Measurements from ENCODE around the gene PRODH.
"Not testable (repeated sequence)": the region's sequence is repeated elsewhere in the genome, so short reads cannot be mapped to it uniquely, and the experiment has no call there.

Gene PRODH

GRCh38 chr22:18972029-18972428 lies 35.9 kb upstream of the PRODH start:
- DNase-seq; H3K4me3 ChIP-seq (ENCODE audit: control insufficient read depth in 1 of 7, extremely low read depth in 1 of 7, insufficient read depth in 4 of 7, low read depth in 2 of 7, low read length in 6 of 7); H3K27ac ChIP-seq (ENCODE audit: insufficient read depth in 1 of 2, low read depth in 1 of 2, low read length in 2 of 2, poor library complexity in 1 of 2, severe bottlenecking in 2 of 2); H3K4me1 ChIP-seq (ENCODE audit: control extremely low read depth in 1 of 4, control insufficient read depth in 4 of 4, insufficient read depth in 4 of 4, low read length in 3 of 4); POLR2A ChIA-PET; CTCF ChIA-PET; H3K36me3 ChIP-seq (ENCODE audit: control insufficient read depth in 4 of 4, insufficient read depth in 4 of 4, low read length in 3 of 4); H3K9me3 ChIP-seq (ENCODE audit: control extremely low read depth in 1 of 5, control insufficient read depth in 4 of 5, insufficient read depth in 2 of 5, low read depth in 1 of 5, low read length in 4 of 5): not testable (repeated sequence)
- WGBS (ENCODE audit: insufficient coverage) = 100% methylated on average over 1 of the region's 7 CpGs
- peaks cover 0 to 27% (median 3%) of the 10 kb centered on the region in 5 experiments for H3K27me3 ChIP-seq (replicated peaks in 2 of 5; ENCODE audit: control insufficient read depth in 4 of 5, insufficient read depth in 5 of 5, low read length in 4 of 5)

- ChIA-PET CTCF (no interaction called here), POLR2A (no interaction called here)
- Histone ChIP-seq H3K36me3 (ENCODE audit: control insufficient read depth in 4 of 4, insufficient read depth in 4 of 4, low read length in 3 of 4) (no peaks in the 10 kb centered on the region), H3K4me1 (ENCODE audit: control extremely low read depth in 1 of 4, control insufficient read depth in 4 of 4, insufficient read depth in 4 of 4, low read length in 3 of 4) (peaks cover 0 to 8% (median 5%) of the 10 kb centered on the region in 4 experiments), H3K27me3 (replicated peaks in 2 of 5; ENCODE audit: control insufficient read depth in 4 of 5, insufficient read depth in 5 of 5, low read length in 4 of 5) (peaks cover 0 to 27% (median 3%) of the 10 kb centered on the region in 5 experiments), H3K27ac (ENCODE audit: insufficient read depth in 1 of 2, low read depth in 1 of 2, low read length in 2 of 2, poor library complexity in 1 of 2, severe bottlenecking in 2 of 2) (no peak overlapping the region), H3K9me3 (ENCODE audit: control extremely low read depth in 1 of 5, control insufficient read depth in 4 of 5, insufficient read depth in 2 of 5, low read depth in 1 of 5, low read length in 4 of 5) (no peaks in the 10 kb centered on the region), H3K4me3 (ENCODE audit: control insufficient read depth in 1 of 7, extremely low read depth in 1 of 7, insufficient read depth in 4 of 7, low read depth in 2 of 7, low read length in 6 of 7) (no peak overlapping the region)
- no peak for DNase-seq
- WGBS (ENCODE audit: insufficient coverage) = 70% methylated on average over 14 of the region's 19 CpGs
Observed at GRCh38 chr22:18971321-18971751, 35.2 kb upstream of the PRODH start.

- H3K36me3 ChIP-seq (ENCODE audit: control insufficient read depth in 4 of 4, insufficient read depth in 4 of 4, low read length in 3 of 4) = no peaks in the 10 kb centered on the region
- no peak overlapping the region for H3K27ac ChIP-seq (ENCODE audit: insufficient read depth in 1 of 2, low read depth in 1 of 2, low read length in 2 of 2, poor library complexity in 1 of 2, severe bottlenecking in 2 of 2)
- peaks cover 0 to 27% (median 3%) of the 10 kb centered on the region in 5 experiments for H3K27me3 ChIP-seq (replicated peaks in 2 of 5; ENCODE audit: control insufficient read depth in 4 of 5, insufficient read depth in 5 of 5, low read length in 4 of 5)
- WGBS (ENCODE audit: insufficient coverage) = 0% methylated on average over 9 of the region's 28 CpGs
- DNase-seq = peak in 1 of 3 donors; percentile 16
- peak overlapping the region in 6 of 7 experiments; percentile 44 to 78 (median 63) for H3K4me3 ChIP-seq (ENCODE audit: control insufficient read depth in 1 of 7, extremely low read depth in 1 of 7, insufficient read depth in 4 of 7, low read depth in 2 of 7, low read length in 6 of 7)
- H3K4me1 ChIP-seq (ENCODE audit: control extremely low read depth in 1 of 4, control insufficient read depth in 4 of 4, insufficient read depth in 4 of 4, low read length in 3 of 4) = peaks cover 0 to 8% (median 5%) of the 10 kb centered on the region in 4 experiments
- no peaks in the 10 kb centered on the region for H3K9me3 ChIP-seq (ENCODE audit: control extremely low read depth in 1 of 5, control insufficient read depth in 4 of 5, insufficient read depth in 2 of 5, low read depth in 1 of 5, low read length in 4 of 5)
- ChIA-PET POLR2A (no interaction called here), CTCF (no interaction called here)
Observed at GRCh38 chr22:18970948-18971315, 34.8 kb upstream of the PRODH start.

GRCh38 chr22:18970176-18970947 lies 34.3 kb upstream of the PRODH start:
- CTCF ChIA-PET = interaction anchor here (0.6 kb wide), 1 partner anchor 497 kb away, joined by 3 read pairs; no protein-coding TSS in a partner anchor
- under 1% methylated on average over 57 of the region's 94 CpGs for WGBS (ENCODE audit: insufficient coverage)
- POLR2A ChIA-PET = no interaction called here
- no peaks in the 10 kb centered on the region for H3K36me3 ChIP-seq (ENCODE audit: control insufficient read depth in 4 of 4, insufficient read depth in 4 of 4, low read length in 3 of 4)
- peak in 2 of 3 donors; percentile 23 to 46 for DNase-seq
- H3K4me3 ChIP-seq (ENCODE audit: control insufficient read depth in 1 of 7, extremely low read depth in 1 of 7, insufficient read depth in 4 of 7, low read depth in 2 of 7, low read length in 6 of 7) = peak overlapping the region; percentile 39 to 78 (median 57)
- H3K27me3 ChIP-seq (replicated peaks in 2 of 5; ENCODE audit: control insufficient read depth in 4 of 5, insufficient read depth in 5 of 5, low read length in 4 of 5) = peaks cover 0 to 27% (median 3%) of the 10 kb centered on the region in 5 experiments
- no peaks in the 10 kb centered on the region for H3K9me3 ChIP-seq (ENCODE audit: control extremely low read depth in 1 of 5, control insufficient read depth in 4 of 5, insufficient read depth in 2 of 5, low read depth in 1 of 5, low read length in 4 of 5)
- H3K27ac ChIP-seq (ENCODE audit: insufficient read depth in 1 of 2, low read depth in 1 of 2, low read length in 2 of 2, poor library complexity in 1 of 2, severe bottlenecking in 2 of 2) = no peak overlapping the region
- peaks cover 0 to 8% (median 5%) of the 10 kb centered on the region in 4 experiments for H3K4me1 ChIP-seq (ENCODE audit: control extremely low read depth in 1 of 4, control insufficient read depth in 4 of 4, insufficient read depth in 4 of 4, low read length in 3 of 4)

- POLR2A ChIA-PET; H3K9me3 ChIP-seq (ENCODE audit: control extremely low read depth in 1 of 5, control insufficient read depth in 4 of 5, insufficient read depth in 2 of 5, low read depth in 1 of 5, low read length in 4 of 5); H3K27ac ChIP-seq (ENCODE audit: insufficient read depth in 1 of 2, low read depth in 1 of 2, low read length in 2 of 2, poor library complexity in 1 of 2, severe bottlenecking in 2 of 2); H3K4me3 ChIP-seq (ENCODE audit: control insufficient read depth in 1 of 7, extremely low read depth in 1 of 7, insufficient read depth in 4 of 7, low read depth in 2 of 7, low read length in 6 of 7); H3K36me3 ChIP-seq (ENCODE audit: control insufficient read depth in 4 of 4, insufficient read depth in 4 of 4, low read length in 3 of 4); DNase-seq; H3K4me1 ChIP-seq (ENCODE audit: control extremely low read depth in 1 of 4, control insufficient read depth in 4 of 4, insufficient read depth in 4 of 4, low read length in 3 of 4): not testable (repeated sequence)
- CTCF ChIA-PET = interaction anchor here (0.6 kb wide), 1 partner anchor 498 kb away, joined by 3 read pairs; no protein-coding TSS in a partner anchor
- WGBS (ENCODE audit: insufficient coverage) = 74% methylated on average over 12 of the region's 14 CpGs
- H3K27me3 ChIP-seq (replicated peaks in 2 of 5; ENCODE audit: control insufficient read depth in 4 of 5, insufficient read depth in 5 of 5, low read length in 4 of 5) = peaks cover 0 to 27% (median 3%) of the 10 kb centered on the region in 5 experiments
Observed at GRCh38 chr22:18969158-18969942, 33.3 kb upstream of the PRODH start.

- ChIA-PET CTCF (no interaction called here), POLR2A (no interaction called here)
- H3K36me3 ChIP-seq (ENCODE audit: control insufficient read depth in 4 of 4, insufficient read depth in 4 of 4, low read length in 3 of 4) = no peaks in the 10 kb centered on the region
- H3K27me3 ChIP-seq (replicated peaks in 2 of 5; ENCODE audit: control insufficient read depth in 4 of 5, insufficient read depth in 5 of 5, low read length in 4 of 5) = peaks cover 0 to 27% (median 3%) of the 10 kb centered on the region in 5 experiments
- 68% methylated on average over 14 of the region's 20 CpGs for WGBS (ENCODE audit: insufficient coverage)
- no peak overlapping the region for H3K27ac ChIP-seq (ENCODE audit: insufficient read depth in 1 of 2, low read depth in 1 of 2, low read length in 2 of 2, poor library complexity in 1 of 2, severe bottlenecking in 2 of 2)
- H3K4me1 ChIP-seq (ENCODE audit: control extremely low read depth in 1 of 4, control insufficient read depth in 4 of 4, insufficient read depth in 4 of 4, low read length in 3 of 4) = peaks cover 0 to 8% (median 5%) of the 10 kb centered on the region in 4 experiments
- H3K9me3 ChIP-seq (ENCODE audit: control extremely low read depth in 1 of 5, control insufficient read depth in 4 of 5, insufficient read depth in 2 of 5, low read depth in 1 of 5, low read length in 4 of 5) = no peaks in the 10 kb centered on the region
- DNase-seq = peak in 2 of 3 donors; percentile 27 to 34
- H3K4me3 ChIP-seq (ENCODE audit: control insufficient read depth in 1 of 7, extremely low read depth in 1 of 7, insufficient read depth in 4 of 7, low read depth in 2 of 7, low read length in 6 of 7) = no peak overlapping the region
Observed at GRCh38 chr22:18968011-18968749, 32.1 kb upstream of the PRODH start.
